ENCODE data around the gene CSE1L. TPM values are rescaled to one million over a fixed set of nuclear protein-coding genes. Genes with fewer than 3 reads are reported as not detected.
A peak's percentile ranks its signal among the peaks of the same experiment; 100 is the strongest.
"Not testable (repeated sequence)": the region's sequence is repeated elsewhere in the genome, so short reads cannot be mapped to it uniquely, and the experiment has no call there.

The CSE1L gene
- total RNA-seq, 2 donors from 2014 or later: 69.1 to 108 TPM

GRCh38 chr20:49037962-49038387, 8.1 kb upstream of the CSE1L start:
- peaks cover 7% of the 10 kb centered on the region for H3K36me3 Mint-ChIP-seq
- DNase-seq (ENCODE audit: low spot score): no peak
- no peak overlapping the region for H3K4me3 Mint-ChIP-seq
- peak overlapping the region in 1 of 2 donors; percentile 40 for H3K27ac Mint-ChIP-seq
- peaks cover 8 to 12% of the 10 kb centered on the region in 2 donors for H3K4me1 Mint-ChIP-seq (ENCODE audit: low read depth in 2 of 2)
- H3K9me3 Mint-ChIP-seq: no peaks in the 10 kb centered on the region
- H3K27me3 Mint-ChIP-seq: no peaks in the 10 kb centered on the region
- ATAC-seq: no peak

GRCh38 chr20:49039854-49040253, 6.3 kb upstream of the CSE1L start:
- Mint-ChIP-seq H3K27ac (peak overlapping the region in 1 of 2 donors; percentile 34), H3K4me1 (ENCODE audit: low read depth in 2 of 2) (peaks cover 8 to 14% of the 10 kb centered on the region in 2 donors), H3K4me3 (no peak overlapping the region), H3K27me3 (no peaks in the 10 kb centered on the region), H3K9me3 (no peaks in the 10 kb centered on the region), H3K36me3 (no peaks in the 10 kb centered on the region)
- DNase-seq (ENCODE audit: low spot score) (no peak), ATAC-seq (no peak)

GRCh38 chr20:49043000-49043399, 3.1 kb upstream of the CSE1L start:
- Mint-ChIP-seq H3K36me3 (peaks cover 4% of the 10 kb centered on the region), H3K27ac (no peak overlapping the region), H3K4me1 (ENCODE audit: low read depth in 2 of 2) (peaks cover 22 to 28% of the 10 kb centered on the region in 2 donors), H3K4me3 (no peak overlapping the region), H3K9me3 (no peaks in the 10 kb centered on the region), H3K27me3 (no peaks in the 10 kb centered on the region)
- DNase-seq (ENCODE audit: low spot score): no peak
- ATAC-seq: no peak

GRCh38 chr20:49045440-49046086, 549 bp upstream of the CSE1L start:
- no peaks in the 10 kb centered on the region for H3K9me3 Mint-ChIP-seq
- DNase-seq (ENCODE audit: low spot score): no peak

GRCh38 chr20:49052334-49052733, 6.2 kb downstream of the CSE1L start:
- H3K36me3 Mint-ChIP-seq: peaks cover 18% of the 10 kb centered on the region
- DNase-seq (ENCODE audit: low spot score) (no peak), ATAC-seq (no peak)
- H3K4me1 Mint-ChIP-seq (ENCODE audit: low read depth in 2 of 2): peaks cover 27 to 32% of the 10 kb centered on the region in 2 donors
- peak overlapping the region in 1 of 2 donors; percentile 10 for H3K27ac Mint-ChIP-seq
- H3K9me3 Mint-ChIP-seq: no peaks in the 10 kb centered on the region
- H3K4me3 Mint-ChIP-seq: peak overlapping the region; percentile 53
- H3K27me3 Mint-ChIP-seq: no peaks in the 10 kb centered on the region

More at GRCh38 chr20:49045440-49046086, 549 bp upstream of the CSE1L start:
- Mint-ChIP-seq H3K27ac (peak overlapping the region; percentile 99), H3K4me1 (ENCODE audit: low read depth in 2 of 2) (peaks cover 24 to 25% of the 10 kb centered on the region in 2 donors), H3K36me3 (peaks cover 11% of the 10 kb centered on the region), H3K27me3 (no peaks in the 10 kb centered on the region), H3K4me3 (peak overlapping the region; percentile 90)
- no peak for ATAC-seq

GRCh38 chr20:49054056-49054643, 8.0 kb downstream of the CSE1L start:
- Mint-ChIP-seq H3K36me3 (peaks cover 8% of the 10 kb centered on the region), H3K27me3 (no peaks in the 10 kb centered on the region), H3K4me3 (no peak overlapping the region), H3K27ac (no peak overlapping the region), H3K4me1 (ENCODE audit: low read depth in 2 of 2) (peaks cover 14 to 20% of the 10 kb centered on the region in 2 donors), H3K9me3 (no peaks in the 10 kb centered on the region)
- DNase-seq (ENCODE audit: low spot score) (no peak), ATAC-seq (peak in 1 of 2 donors; percentile 58)

GRCh38 chr20:49063279-49063678, 17.2 kb downstream of the CSE1L start:
- no peak overlapping the region for H3K4me3 Mint-ChIP-seq
- ATAC-seq (no peak), DNase-seq (ENCODE audit: low spot score) (no peak)
- H3K27me3 Mint-ChIP-seq: no peaks in the 10 kb centered on the region
- no peak overlapping the region for H3K27ac Mint-ChIP-seq
- H3K9me3 Mint-ChIP-seq: no peaks in the 10 kb centered on the region
- H3K4me1 Mint-ChIP-seq (ENCODE audit: low read depth in 2 of 2): no peaks in the 10 kb centered on the region
- no peaks in the 10 kb centered on the region for H3K36me3 Mint-ChIP-seq

- H3K4me1 Mint-ChIP-seq (ENCODE audit: low read depth in 2 of 2): peaks cover 0 to 2% of the 10 kb centered on the region in 2 donors
- H3K4me3 Mint-ChIP-seq: no peak overlapping the region
- ATAC-seq: no peak
- no peaks in the 10 kb centered on the region for H3K9me3 Mint-ChIP-seq
- H3K27ac Mint-ChIP-seq: no peak overlapping the region
- H3K27me3 Mint-ChIP-seq: no peaks in the 10 kb centered on the region
- no peak for DNase-seq (ENCODE audit: low spot score)
- peaks cover 23% of the 10 kb centered on the region for H3K36me3 Mint-ChIP-seq
Observed at GRCh38 chr20:49074521-49074920, 28.4 kb downstream of the CSE1L start.

- H3K27me3 Mint-ChIP-seq: no peaks in the 10 kb centered on the region
- H3K4me3 Mint-ChIP-seq: no peak overlapping the region
- peaks cover 21% of the 10 kb centered on the region for H3K36me3 Mint-ChIP-seq
- no peaks in the 10 kb centered on the region for H3K9me3 Mint-ChIP-seq
- no peak overlapping the region for H3K27ac Mint-ChIP-seq
- H3K4me1 Mint-ChIP-seq (ENCODE audit: low read depth in 2 of 2): peaks cover 0 to 2% of the 10 kb centered on the region in 2 donors
- DNase-seq (ENCODE audit: low spot score): no peak
- no peak for ATAC-seq
Observed at GRCh38 chr20:49078310-49078709, 32.2 kb downstream of the CSE1L start.

GRCh38 chr20:49082295-49082694, 36.2 kb downstream of the CSE1L start:
- peaks cover 28% of the 10 kb centered on the region for H3K36me3 Mint-ChIP-seq
- not testable (repeated sequence) for H3K4me3 Mint-ChIP-seq; ATAC-seq; H3K9me3 Mint-ChIP-seq; DNase-seq (ENCODE audit: low spot score); H3K27me3 Mint-ChIP-seq; H3K4me1 Mint-ChIP-seq (ENCODE audit: low read depth in 2 of 2); H3K27ac Mint-ChIP-seq

GRCh38 chr20:49091104-49091503, 45.0 kb downstream of the CSE1L start:
- ATAC-seq: no peak
- H3K36me3 Mint-ChIP-seq: peaks cover 18% of the 10 kb centered on the region

GRCh38 chr20:49091762-49092161, 45.6 kb downstream of the CSE1L start:
- H3K27ac Mint-ChIP-seq: no peak overlapping the region
- H3K9me3 Mint-ChIP-seq: no peaks in the 10 kb centered on the region

More at GRCh38 chr20:49091104-49091503, 45.0 kb downstream of the CSE1L start:
- no peaks in the 10 kb centered on the region for H3K27me3 Mint-ChIP-seq
- no peak overlapping the region for H3K27ac Mint-ChIP-seq
- no peaks in the 10 kb centered on the region for H3K4me1 Mint-ChIP-seq (ENCODE audit: low read depth in 2 of 2)
- no peaks in the 10 kb centered on the region for H3K9me3 Mint-ChIP-seq
- DNase-seq (ENCODE audit: low spot score): no peak
- H3K4me3 Mint-ChIP-seq: no peak overlapping the region

GRCh38 chr20:49096203-49096730, 50.2 kb downstream of the CSE1L start:
- Mint-ChIP-seq H3K4me3 (no peak overlapping the region), H3K27me3 (no peaks in the 10 kb centered on the region), H3K27ac (no peak overlapping the region), H3K9me3 (no peaks in the 10 kb centered on the region), H3K36me3 (peaks cover 28% of the 10 kb centered on the region), H3K4me1 (ENCODE audit: low read depth in 2 of 2) (peaks cover 6 to 9% of the 10 kb centered on the region in 2 donors)
- DNase-seq (ENCODE audit: low spot score) (no peak), ATAC-seq (no peak)

More at GRCh38 chr20:49091762-49092161, 45.6 kb downstream of the CSE1L start:
- Mint-ChIP-seq H3K4me3 (no peak overlapping the region), H3K4me1 (ENCODE audit: low read depth in 2 of 2) (no peaks in the 10 kb centered on the region), H3K27me3 (no peaks in the 10 kb centered on the region), H3K36me3 (peaks cover 25% of the 10 kb centered on the region)
- ATAC-seq (no peak), DNase-seq (ENCODE audit: low spot score) (no peak)

GRCh38 chr20:49097159-49097558, 51.0 kb downstream of the CSE1L start:
- peaks cover 13 to 15% of the 10 kb centered on the region in 2 donors for H3K4me1 Mint-ChIP-seq (ENCODE audit: low read depth in 2 of 2)
- H3K9me3 Mint-ChIP-seq: no peaks in the 10 kb centered on the region
- H3K4me3 Mint-ChIP-seq: no peak overlapping the region
- peaks cover 33% of the 10 kb centered on the region for H3K36me3 Mint-ChIP-seq
- DNase-seq (ENCODE audit: low spot score): no peak
- H3K27me3 Mint-ChIP-seq: no peaks in the 10 kb centered on the region
- ATAC-seq: no peak
- H3K27ac Mint-ChIP-seq: no peak overlapping the region
